Measurements from ENCODE around the gene CEACAM16.
A peak's percentile ranks its signal among the peaks of the same experiment; 100 is the strongest.

The CEACAM16 gene

GRCh38 chr19:44685877-44686276 is 13.1 kb upstream of the CEACAM16 start:
- Mint-ChIP-seq H3K4me3 (no peak overlapping the region), H3K4me1 (ENCODE audit: low read depth) (peaks cover 21% of the 10 kb centered on the region), H3K27ac (no peak overlapping the region), H3K9me3 (no peaks in the 10 kb centered on the region), H3K27me3 (ENCODE audit: low read depth) (peaks cover 15% of the 10 kb centered on the region), H3K36me3 (ENCODE audit: low read depth) (no peaks in the 10 kb centered on the region)

- Mint-ChIP-seq H3K9me3 (no peaks in the 10 kb centered on the region), H3K27ac (no peak overlapping the region), H3K36me3 (ENCODE audit: low read depth) (no peaks in the 10 kb centered on the region), H3K4me3 (no peak overlapping the region), H3K4me1 (ENCODE audit: low read depth) (peaks cover 25% of the 10 kb centered on the region), H3K27me3 (ENCODE audit: low read depth) (peaks cover 15% of the 10 kb centered on the region)
These were observed 12.1 kb upstream of the CEACAM16 start for GRCh38 chr19:44686896-44687295.

- no peaks in the 10 kb centered on the region for H3K36me3 Mint-ChIP-seq (ENCODE audit: low read depth)
- no peak overlapping the region for H3K4me3 Mint-ChIP-seq
- peaks cover 35% of the 10 kb centered on the region for H3K4me1 Mint-ChIP-seq (ENCODE audit: low read depth)
These were observed 11.1 kb upstream of the CEACAM16 start for GRCh38 chr19:44687888-44688287.

GRCh38 chr19:44689290-44690130 is 9.4 kb upstream of the CEACAM16 start:
- Mint-ChIP-seq H3K27ac (peak overlapping the region; percentile 73), H3K36me3 (ENCODE audit: low read depth) (peaks cover 2% of the 10 kb centered on the region), H3K27me3 (ENCODE audit: low read depth) (peaks cover 15% of the 10 kb centered on the region), H3K4me3 (no peak overlapping the region), H3K9me3 (no peaks in the 10 kb centered on the region), H3K4me1 (ENCODE audit: low read depth) (peaks cover 38% of the 10 kb centered on the region)

More at GRCh38 chr19:44687888-44688287, 11.1 kb upstream of the CEACAM16 start:
- Mint-ChIP-seq H3K9me3 (no peaks in the 10 kb centered on the region), H3K27me3 (ENCODE audit: low read depth) (peaks cover 15% of the 10 kb centered on the region), H3K27ac (no peak overlapping the region)

- Mint-ChIP-seq H3K9me3 (no peaks in the 10 kb centered on the region), H3K27me3 (ENCODE audit: low read depth) (peaks cover 15% of the 10 kb centered on the region), H3K4me3 (no peak overlapping the region), H3K36me3 (ENCODE audit: low read depth) (peaks cover 2% of the 10 kb centered on the region), H3K27ac (peak overlapping the region; percentile 73), H3K4me1 (ENCODE audit: low read depth) (peaks cover 36% of the 10 kb centered on the region)
These were observed 8.9 kb upstream of the CEACAM16 start for GRCh38 chr19:44690131-44690440.

GRCh38 chr19:44692379-44692721 is 6.6 kb upstream of the CEACAM16 start:
- peak overlapping the region; percentile 89 for H3K27ac Mint-ChIP-seq
- peaks cover 38% of the 10 kb centered on the region for H3K4me1 Mint-ChIP-seq (ENCODE audit: low read depth)
- H3K36me3 Mint-ChIP-seq (ENCODE audit: low read depth), result peaks cover 5% of the 10 kb centered on the region
- peak overlapping the region; percentile 78 for H3K4me3 Mint-ChIP-seq
- H3K27me3 Mint-ChIP-seq (ENCODE audit: low read depth), result peaks cover 15% of the 10 kb centered on the region
- H3K9me3 Mint-ChIP-seq, result no peaks in the 10 kb centered on the region

- no peak overlapping the region for H3K4me3 Mint-ChIP-seq
These were observed 4.8 kb upstream of the CEACAM16 start for GRCh38 chr19:44694184-44694579.

GRCh38 chr19:44696939-44697669 is 1.8 kb upstream of the CEACAM16 start:
- peaks cover 5% of the 10 kb centered on the region for H3K36me3 Mint-ChIP-seq (ENCODE audit: low read depth)
- no peak overlapping the region for H3K27ac Mint-ChIP-seq
- H3K9me3 Mint-ChIP-seq, result no peaks in the 10 kb centered on the region
- no peak overlapping the region for H3K4me3 Mint-ChIP-seq
- peaks cover 10% of the 10 kb centered on the region for H3K27me3 Mint-ChIP-seq (ENCODE audit: low read depth)
- H3K4me1 Mint-ChIP-seq (ENCODE audit: low read depth), result peaks cover 22% of the 10 kb centered on the region

More at GRCh38 chr19:44694184-44694579, 4.8 kb upstream of the CEACAM16 start:
- H3K36me3 Mint-ChIP-seq (ENCODE audit: low read depth), result peaks cover 5% of the 10 kb centered on the region
- peak overlapping the region; percentile 52 for H3K27ac Mint-ChIP-seq
- H3K9me3 Mint-ChIP-seq, result no peaks in the 10 kb centered on the region
- peaks cover 38% of the 10 kb centered on the region for H3K4me1 Mint-ChIP-seq (ENCODE audit: low read depth)
- peaks cover 11% of the 10 kb centered on the region for H3K27me3 Mint-ChIP-seq (ENCODE audit: low read depth)

- no peak overlapping the region for H3K27ac Mint-ChIP-seq
- peaks cover 10% of the 10 kb centered on the region for H3K27me3 Mint-ChIP-seq (ENCODE audit: low read depth)
- no peak overlapping the region for H3K4me3 Mint-ChIP-seq
- H3K4me1 Mint-ChIP-seq (ENCODE audit: low read depth), result peaks cover 17% of the 10 kb centered on the region
- peaks cover 5% of the 10 kb centered on the region for H3K36me3 Mint-ChIP-seq (ENCODE audit: low read depth)
- no peaks in the 10 kb centered on the region for H3K9me3 Mint-ChIP-seq
These were observed 1.3 kb upstream of the CEACAM16 start for GRCh38 chr19:44697670-44698034.

- Mint-ChIP-seq H3K27ac (no peak overlapping the region), H3K27me3 (ENCODE audit: low read depth) (peaks cover 13% of the 10 kb centered on the region), H3K4me3 (no peak overlapping the region), H3K9me3 (no peaks in the 10 kb centered on the region), H3K36me3 (ENCODE audit: low read depth) (peaks cover 4% of the 10 kb centered on the region), H3K4me1 (ENCODE audit: low read depth) (peaks cover 7% of the 10 kb centered on the region)
These were observed 1.6 kb downstream of the CEACAM16 start for GRCh38 chr19:44700547-44700946.

GRCh38 chr19:44701228-44701627 is 2.3 kb downstream of the CEACAM16 start:
- H3K27me3 Mint-ChIP-seq (ENCODE audit: low read depth), result peaks cover 13% of the 10 kb centered on the region
- H3K4me3 Mint-ChIP-seq, result no peak overlapping the region
- H3K4me1 Mint-ChIP-seq (ENCODE audit: low read depth), result peaks cover 7% of the 10 kb centered on the region
- H3K9me3 Mint-ChIP-seq, result no peaks in the 10 kb centered on the region
- peaks cover 4% of the 10 kb centered on the region for H3K36me3 Mint-ChIP-seq (ENCODE audit: low read depth)
- H3K27ac Mint-ChIP-seq, result no peak overlapping the region

GRCh38 chr19:44702551-44703176 is 3.7 kb downstream of the CEACAM16 start:
- peaks cover 2% of the 10 kb centered on the region for H3K4me1 Mint-ChIP-seq (ENCODE audit: low read depth)

GRCh38 chr19:44703336-44704078 is 4.6 kb downstream of the CEACAM16 start:
- Mint-ChIP-seq H3K4me3 (no peak overlapping the region), H3K27ac (no peak overlapping the region), H3K36me3 (ENCODE audit: low read depth) (no peaks in the 10 kb centered on the region), H3K4me1 (ENCODE audit: low read depth) (no peaks in the 10 kb centered on the region), H3K9me3 (no peaks in the 10 kb centered on the region), H3K27me3 (ENCODE audit: low read depth) (peaks cover 3% of the 10 kb centered on the region)

More at GRCh38 chr19:44702551-44703176, 3.7 kb downstream of the CEACAM16 start:
- Mint-ChIP-seq H3K27me3 (ENCODE audit: low read depth) (peaks cover 3% of the 10 kb centered on the region), H3K27ac (no peak overlapping the region), H3K4me3 (no peak overlapping the region), H3K36me3 (ENCODE audit: low read depth) (no peaks in the 10 kb centered on the region), H3K9me3 (no peaks in the 10 kb centered on the region)

- H3K27me3 Mint-ChIP-seq (ENCODE audit: low read depth), result peaks cover 3% of the 10 kb centered on the region
These were observed 6.0 kb downstream of the CEACAM16 start for GRCh38 chr19:44704982-44705381.

More at GRCh38 chr19:44704982-44705381, 6.0 kb downstream of the CEACAM16 start:
- Mint-ChIP-seq H3K4me3 (no peak overlapping the region), H3K27ac (no peak overlapping the region), H3K9me3 (no peaks in the 10 kb centered on the region), H3K4me1 (ENCODE audit: low read depth) (no peaks in the 10 kb centered on the region), H3K36me3 (ENCODE audit: low read depth) (peaks cover 3% of the 10 kb centered on the region)
